Upper lobe of left lung (tissue), 4 donors: Measurements from ENCODE around the gene XPNPEP2.

Source experiments
- CTCF ChIP-seq, 6 experiments: fragments of 450-650 bp in 4 of 6; fragments of 200-600 bp in 2 of 6; sonication (generic) in 2 of 6; IDR thresholded peaks; one replicate each; pipeline ENCODE4 v1.5.1; 2016 to 2019; ENCODE audit warnings: antibody characterized with exemption in 6 of 6
- EP300 ChIP-seq, 4 donors: sonication (generic); formaldehyde crosslinking; IDR thresholded peaks; one replicate each; pipeline ENCODE4 v1.5.1; 2017; ENCODE audit warnings: antibody characterized with exemption in 4 of 4, control low read depth in 2 of 4
- POLR2A ChIP-seq, 4 donors: fragments of 450-650 bp; IDR thresholded peaks; one replicate each; pipeline ENCODE4 v1.5.1; 2016 to 2017; ENCODE audit warnings: antibody characterized with exemption in 4 of 4, mild to moderate bottlenecking in 2 of 4

GRCh38 chrX:129743821-129744220, 5.0 kb downstream of the XPNPEP2 start:
- TF ChIP-seq CTCF (IDR thresholded peaks at IDR 0.05) (no peak), POLR2A (IDR thresholded peaks at IDR 0.05) (no peak), EP300 (IDR thresholded peaks at IDR 0.05) (no peak)
